Right hindlimb (tissue), 1 donor: ENCODE data around the gene RNF223.
A peak's percentile ranks its signal among the peaks of the same experiment; 100 is the strongest.

ENCODE experiments used
- DNase-seq: peaks from one replicate; pipeline ENCODE4 v3.0.0-alpha.2; 2018

The RNF223 gene

GRCh38 chr1:1024771-1025699, 49.1 kb downstream of the RNF223 start:
- no peak for DNase-seq

GRCh38 chr1:1024149-1024770, 49.8 kb downstream of the RNF223 start:
- DNase-seq = no peak

GRCh38 chr1:1023700-1024099, 50.4 kb downstream of the RNF223 start:
- no peak for DNase-seq

- no peak for DNase-seq
Observed at GRCh38 chr1:1022302-1023009, 51.6 kb downstream of the RNF223 start.

GRCh38 chr1:1021920-1022259, 52.2 kb downstream of the RNF223 start:
- DNase-seq = no peak

- peak; percentile 86 for DNase-seq
Observed at GRCh38 chr1:1021010-1021919, 52.8 kb downstream of the RNF223 start.
